ENCODE results near the gene ARID2.

Gene ARID2

GRCh38 chr12:45718306-45718705, 11.2 kb upstream of the ARID2 start:
- DNase-seq (ENCODE audit: low read depth in 1 of 2, low spot score in 1 of 2) = no peak

GRCh38 chr12:45720069-45720468, 9.4 kb upstream of the ARID2 start:
- no peak for DNase-seq (ENCODE audit: low read depth in 1 of 2, low spot score in 1 of 2)

- no peak for DNase-seq (ENCODE audit: low read depth in 1 of 2, low spot score in 1 of 2)
These were observed 8.1 kb upstream of the ARID2 start for GRCh38 chr12:45721369-45721768.

GRCh38 chr12:45721954-45722353, 7.6 kb upstream of the ARID2 start:
- DNase-seq (ENCODE audit: low read depth in 1 of 2, low spot score in 1 of 2) = no peak

GRCh38 chr12:45725631-45726602, 3.6 kb upstream of the ARID2 start:
- no peak for DNase-seq (ENCODE audit: low read depth in 1 of 2, low spot score in 1 of 2)

- peak; percentile 16 to 18 for DNase-seq (ENCODE audit: low read depth in 1 of 2, low spot score in 1 of 2)
These were observed 2.8 kb upstream of the ARID2 start for GRCh38 chr12:45726603-45727300.

- peak; percentile 69 to 78 for DNase-seq (ENCODE audit: low read depth in 1 of 2, low spot score in 1 of 2)
These were observed 2.1 kb upstream of the ARID2 start for GRCh38 chr12:45727301-45727979.

- no peak for DNase-seq (ENCODE audit: low read depth in 1 of 2, low spot score in 1 of 2)
These were observed 1.4 kb upstream of the ARID2 start for GRCh38 chr12:45727980-45728629.

GRCh38 chr12:45728630-45729232, 775 bp upstream of the ARID2 start:
- DNase-seq (ENCODE audit: low read depth in 1 of 2, low spot score in 1 of 2) = peak; percentile 90 to 95

- peak; percentile 12 to 33 for DNase-seq (ENCODE audit: low read depth in 1 of 2, low spot score in 1 of 2)
These were observed 510 bp downstream of the ARID2 start for GRCh38 chr12:45730084-45730347.

- peak; percentile 22 to 31 for DNase-seq (ENCODE audit: low read depth in 1 of 2, low spot score in 1 of 2)
These were observed 1.1 kb downstream of the ARID2 start for GRCh38 chr12:45730348-45731189.

- DNase-seq (ENCODE audit: low read depth in 1 of 2, low spot score in 1 of 2) = no peak
These were observed 1.8 kb downstream of the ARID2 start for GRCh38 chr12:45731190-45731775.

GRCh38 chr12:45732250-45732649, 2.7 kb downstream of the ARID2 start:
- no peak for DNase-seq (ENCODE audit: low read depth in 1 of 2, low spot score in 1 of 2)

- DNase-seq (ENCODE audit: low read depth in 1 of 2, low spot score in 1 of 2) = no peak
These were observed 3.4 kb downstream of the ARID2 start for GRCh38 chr12:45732936-45733335.

- no peak for DNase-seq (ENCODE audit: low read depth in 1 of 2, low spot score in 1 of 2)
These were observed 8.1 kb downstream of the ARID2 start for GRCh38 chr12:45737638-45738037.

GRCh38 chr12:45742590-45742989, 13.1 kb downstream of the ARID2 start:
- no peak for DNase-seq (ENCODE audit: low read depth in 1 of 2, low spot score in 1 of 2)

GRCh38 chr12:45743247-45743646, 13.7 kb downstream of the ARID2 start:
- DNase-seq (ENCODE audit: low read depth in 1 of 2, low spot score in 1 of 2) = no peak

- DNase-seq (ENCODE audit: low read depth in 1 of 2, low spot score in 1 of 2) = no peak
These were observed 16.4 kb downstream of the ARID2 start for GRCh38 chr12:45745861-45746277.

- no peak for DNase-seq (ENCODE audit: low read depth in 1 of 2, low spot score in 1 of 2)
These were observed 27.2 kb downstream of the ARID2 start for GRCh38 chr12:45756666-45757065.

- DNase-seq (ENCODE audit: low read depth in 1 of 2, low spot score in 1 of 2) = no peak
These were observed 27.7 kb downstream of the ARID2 start for GRCh38 chr12:45757172-45757571.

All from stimulated activated CD4-positive, alpha-beta T cell treated with anti-CD3 and anti-CD28 coated beads, Interleukin-15, amount 100 ng/mL, for 1 hour (primary cell).